GM18951 (cell line): ENCODE data around the gene MICU1.
"Not testable (repeated sequence)": the region's sequence is repeated elsewhere in the genome, so short reads cannot be mapped to it uniquely, and the experiment has no call there.

Experiments
- POLR2A ChIP-seq: IDR thresholded peaks from 4 replicates; pipeline ENCODE4 v1.6.1; 2011; ENCODE audit warnings: mild to moderate bottlenecking; ENCODE audit not compliant: insufficient read length, insufficient read depth; ENCODE audit errors: extremely low read depth
- in situ Hi-C: fragments of 300-500 bp; cut with MboI; formaldehyde crosslinking; loops from one replicate; pipeline ENCODE4 v1.12.0; 2022; ENCODE audit warnings: low sequenced_read_pairs, mixed read lengths, inconsistent platforms; ENCODE audit not compliant: unreplicated experiment

The MICU1 gene

GRCh38 chr10:72625608-72626443 is at the start of gene MICU1:
Gene MICU1, minus strand, starts transcription at chr10:72626079. Its CDS starts 59,286 bp downstream, at chr10:72566793.
- peak; percentile 85 for TF ChIP-seq POLR2A
- in situ Hi-C loops, result no loop called here

GRCh38 chr10:72674174-72674573 is 48.3 kb upstream of the MICU1 start:
- in situ Hi-C loops, result not testable (repeated sequence)

GRCh38 chr10:72673280-72673679 is 47.4 kb upstream of the MICU1 start:
- in situ Hi-C loops, result no loop called here
- no peak for TF ChIP-seq POLR2A

GRCh38 chr10:72667207-72667864 is 41.5 kb upstream of the MICU1 start:
- in situ Hi-C loops, result no loop called here
- no peak for TF ChIP-seq POLR2A

GRCh38 chr10:72665925-72666324 is 40.0 kb upstream of the MICU1 start:
- in situ Hi-C loops, result no loop called here

GRCh38 chr10:72663971-72664370 is 38.1 kb upstream of the MICU1 start:
- no peak for TF ChIP-seq POLR2A
- in situ Hi-C loops, result no loop called here

More at GRCh38 chr10:72665925-72666324, 40.0 kb upstream of the MICU1 start:
- no peak for TF ChIP-seq POLR2A

GRCh38 chr10:72661431-72661830 is 35.6 kb upstream of the MICU1 start:
- no peak for TF ChIP-seq POLR2A
- in situ Hi-C loops, result no loop called here

GRCh38 chr10:72660220-72660619 is 34.3 kb upstream of the MICU1 start:
- in situ Hi-C loops, result no loop called here
- no peak for TF ChIP-seq POLR2A

- in situ Hi-C loops, result no loop called here
Measured at GRCh38 chr10:72659694-72660093, 33.8 kb upstream of the MICU1 start.

GRCh38 chr10:72658696-72659400 is 33.0 kb upstream of the MICU1 start:
- TF ChIP-seq POLR2A, result no peak
- in situ Hi-C loops, result no loop called here

More at GRCh38 chr10:72659694-72660093, 33.8 kb upstream of the MICU1 start:
- no peak for TF ChIP-seq POLR2A

GRCh38 chr10:72654720-72655119 is 28.8 kb upstream of the MICU1 start:
- no peak for TF ChIP-seq POLR2A
- in situ Hi-C loops, result no loop called here

GRCh38 chr10:72653383-72654096 is 27.7 kb upstream of the MICU1 start:
- in situ Hi-C loops, result no loop called here

GRCh38 chr10:72649291-72649690 is 23.4 kb upstream of the MICU1 start:
- TF ChIP-seq POLR2A, result no peak
- in situ Hi-C loops, result no loop called here

More at GRCh38 chr10:72653383-72654096, 27.7 kb upstream of the MICU1 start:
- no peak for TF ChIP-seq POLR2A

GRCh38 chr10:72648301-72648700 is 22.4 kb upstream of the MICU1 start:
- TF ChIP-seq POLR2A, result no peak
- in situ Hi-C loops, result no loop called here

GRCh38 chr10:72646971-72647370 is 21.1 kb upstream of the MICU1 start:
- in situ Hi-C loops, result not testable (repeated sequence)
